GM19023 (cell line): ENCODE measurements around the gene R3HDML.
A peak's percentile ranks its signal among the peaks of the same experiment; 100 is the strongest.

Experiments
- ATAC-seq: cut with Tn5 transposase; IDR thresholded peaks from one replicate; pipeline ENCODE4 v1.9.1; 2021; ENCODE audit warnings: mild to moderate bottlenecking, moderate library complexity; ENCODE audit not compliant: unreplicated experiment

The R3HDML gene

GRCh38 chr20:44361021-44361420 lies 24.2 kb downstream of the R3HDML start:
- no peak for ATAC-seq

DNA sequence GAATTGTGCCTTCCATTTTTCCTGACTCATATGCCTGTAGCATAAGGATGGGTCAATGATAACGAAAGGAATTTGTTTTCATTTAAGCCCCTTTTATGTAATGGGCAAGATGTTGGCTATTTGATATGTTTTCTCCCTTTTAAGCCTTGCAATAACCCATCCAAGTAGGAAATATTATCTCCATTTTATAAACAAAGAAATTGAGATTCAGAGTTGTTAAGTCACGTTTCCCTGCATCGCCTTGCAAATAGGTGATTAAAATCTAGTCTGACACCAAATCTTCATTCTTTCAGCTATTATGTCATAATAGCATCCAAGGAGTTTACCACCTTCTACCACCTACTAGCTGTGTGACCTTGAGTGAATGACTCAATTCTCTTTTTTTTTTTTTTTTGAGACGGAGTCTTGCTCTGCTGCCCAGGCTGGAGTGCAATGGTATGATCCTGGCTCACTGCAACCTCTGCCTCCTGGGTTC lies 25.7 kb downstream of the R3HDML start:
- no peak for ATAC-seq

DNA sequence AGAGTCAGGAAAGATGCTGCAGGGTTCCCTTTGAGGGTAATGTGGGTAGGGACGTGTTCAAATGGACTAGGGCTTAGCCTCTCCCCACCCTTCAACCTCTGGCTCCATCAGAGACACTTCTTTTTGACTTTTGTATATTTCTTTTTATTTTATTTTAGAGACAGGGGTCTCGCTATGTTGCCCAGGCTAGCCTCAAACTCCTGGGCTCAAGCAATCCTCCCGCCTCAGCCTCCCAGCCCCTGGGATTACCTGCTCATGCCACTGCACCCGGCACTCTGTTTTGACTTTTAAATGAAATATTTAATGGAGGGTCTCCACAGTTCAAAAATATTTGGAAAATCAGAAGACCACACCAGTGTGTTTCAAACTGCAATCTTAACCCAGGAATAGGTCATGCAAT lies 27.2 kb downstream of the R3HDML start:
- no peak for ATAC-seq

DNA sequence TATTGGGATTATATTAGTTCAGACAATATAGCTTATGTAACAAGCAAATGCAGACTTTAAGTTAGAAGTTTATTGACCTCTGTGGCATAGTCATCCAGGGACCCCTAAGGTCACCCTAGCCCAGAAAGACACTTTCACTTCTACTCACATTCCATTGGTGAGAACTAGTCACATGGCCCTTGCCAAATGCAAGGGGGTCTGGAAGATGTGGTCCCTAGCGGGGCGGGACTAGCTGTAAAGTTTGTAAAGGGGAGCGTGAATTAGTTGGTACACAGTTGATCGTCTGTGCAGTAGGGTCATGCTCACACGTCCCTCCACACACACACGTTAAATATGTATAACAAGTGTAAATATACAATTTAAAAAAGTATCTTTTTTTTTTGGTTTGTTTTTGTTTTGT lies 27.9 kb downstream of the R3HDML start:
- no peak for ATAC-seq

GRCh38 chr20:44367746-44368145 lies 30.9 kb downstream of the R3HDML start:
- ATAC-seq = no peak

- no peak for ATAC-seq
Observed at GRCh38 chr20:44370639-44371218, 33.9 kb downstream of the R3HDML start.

DNA sequence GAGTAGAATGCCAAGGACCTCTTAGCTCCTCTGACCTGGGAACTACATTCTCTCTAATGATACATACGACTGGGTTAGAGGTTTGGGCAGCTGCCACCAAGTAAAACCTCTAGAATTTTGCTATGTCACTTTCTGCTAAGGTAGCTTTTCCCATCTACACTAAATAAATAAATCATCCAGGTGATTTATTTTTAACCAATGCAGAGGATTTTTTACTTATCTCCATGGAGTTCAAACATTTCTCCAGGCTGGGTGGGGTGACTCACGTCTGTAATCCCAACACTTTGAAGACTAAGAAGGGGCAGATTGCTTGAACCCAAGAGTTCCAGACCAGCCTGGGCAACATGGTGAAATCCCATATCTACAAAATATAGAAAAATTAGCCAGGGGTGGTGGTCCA lies 45.8 kb downstream of the R3HDML start:
- ATAC-seq = no peak

DNA sequence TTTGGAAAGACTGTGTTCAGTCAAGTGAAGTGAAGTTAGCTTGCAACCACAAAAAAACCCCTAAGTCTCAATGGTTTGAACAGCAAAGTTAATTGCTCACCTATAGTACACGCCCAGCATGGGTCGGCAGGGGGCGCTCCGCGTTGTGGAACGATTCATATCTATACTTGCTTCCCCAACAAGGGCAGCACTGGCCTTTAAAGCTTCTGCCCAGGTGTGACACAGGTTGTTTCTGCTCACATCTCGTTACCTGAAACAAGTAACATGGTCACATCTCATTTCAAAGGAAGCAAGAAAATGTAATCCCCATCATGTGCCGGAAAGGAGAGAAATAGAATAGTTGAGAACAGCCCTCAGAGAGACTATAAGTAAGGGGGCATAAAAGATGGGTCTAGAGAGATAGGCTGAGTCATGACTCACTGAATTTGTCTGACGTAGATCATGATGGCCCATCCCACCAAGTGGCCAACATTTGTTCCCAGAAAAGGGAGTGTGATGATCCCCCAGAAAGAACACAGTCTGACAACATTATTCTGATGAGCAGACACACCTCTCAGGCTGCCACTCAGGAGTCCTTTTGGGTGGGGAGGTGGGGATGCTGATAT lies 47.7 kb downstream of the R3HDML start:
- ATAC-seq = no peak

- ATAC-seq = peak; percentile 60
Observed at GRCh38 chr20:44388466-44389023, 51.7 kb downstream of the R3HDML start.

DNA sequence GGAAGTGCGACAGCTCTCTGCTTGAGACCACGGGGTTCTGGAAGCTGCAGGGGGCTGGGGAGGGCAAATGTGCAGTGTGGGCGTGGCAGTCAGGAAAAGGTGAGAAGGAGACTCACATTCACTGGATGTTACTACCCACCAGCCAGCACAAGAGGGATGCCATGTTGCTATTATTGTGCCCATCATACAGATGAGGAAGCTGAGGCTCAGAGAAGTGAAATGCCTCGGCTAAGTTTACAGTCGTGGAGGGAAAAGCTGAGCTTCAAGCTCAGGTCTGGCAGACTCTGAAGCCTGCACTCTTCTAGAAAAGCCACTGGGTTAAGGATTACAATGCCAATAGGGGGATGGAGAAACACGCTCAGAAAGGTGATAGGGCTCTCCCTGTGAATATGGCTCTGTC lies 53.0 kb downstream of the R3HDML start:
- ATAC-seq = no peak

DNA sequence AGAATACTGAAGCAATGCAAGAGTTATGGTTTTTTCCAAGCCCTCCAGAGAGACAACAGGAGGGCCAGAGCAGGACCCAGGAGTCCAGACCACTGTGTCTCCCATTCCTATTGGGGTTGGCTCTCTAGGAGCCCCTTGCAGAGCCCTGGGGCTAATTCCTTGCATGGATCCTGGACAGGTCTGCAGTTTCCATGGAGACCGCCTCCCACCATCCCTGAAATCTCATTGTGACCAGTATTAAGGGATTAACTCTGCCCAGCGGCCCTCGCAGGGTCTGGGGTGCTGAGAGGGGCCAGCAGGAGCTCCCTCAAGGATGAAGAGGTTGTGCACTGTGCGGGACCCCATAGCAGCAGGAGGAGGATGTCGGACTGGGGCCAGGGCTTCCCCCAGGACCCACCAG lies 53.4 kb downstream of the R3HDML start:
- no peak for ATAC-seq

DNA sequence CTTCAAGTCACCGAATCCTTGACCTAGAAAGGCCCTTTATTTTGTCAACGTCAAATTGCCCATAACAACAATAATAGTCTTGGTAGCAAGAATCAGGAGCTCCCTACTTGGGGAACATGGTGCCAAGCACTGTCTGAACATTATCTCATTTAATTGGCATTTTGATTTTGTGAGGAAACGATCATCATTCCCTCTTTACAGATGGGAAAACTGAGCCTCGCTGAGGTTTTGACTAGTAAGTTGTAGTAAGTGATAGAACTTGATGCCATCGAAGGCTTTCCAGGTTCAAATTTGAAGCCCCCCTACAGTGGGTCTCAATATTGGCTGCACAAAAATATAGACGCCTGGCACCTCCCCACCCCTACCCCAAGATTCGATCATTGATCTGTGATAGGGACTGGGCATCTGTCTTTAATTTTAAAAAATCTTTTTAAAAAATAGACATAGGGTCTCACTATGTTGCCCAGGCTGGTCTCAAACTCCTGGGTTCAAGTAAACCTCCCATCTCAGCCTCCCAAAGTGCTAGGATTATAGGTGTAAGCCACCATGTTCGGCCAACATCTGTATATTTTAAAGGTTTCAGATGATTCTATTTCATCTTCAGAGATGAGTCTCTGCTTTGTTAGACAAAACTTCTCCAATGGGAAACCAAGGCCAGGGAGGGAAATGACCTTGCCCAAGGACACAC lies 55.4 kb downstream of the R3HDML start:
- no peak for ATAC-seq

GRCh38 chr20:44392776-44393607 lies 56.1 kb downstream of the R3HDML start:
- ATAC-seq = no peak

DNA sequence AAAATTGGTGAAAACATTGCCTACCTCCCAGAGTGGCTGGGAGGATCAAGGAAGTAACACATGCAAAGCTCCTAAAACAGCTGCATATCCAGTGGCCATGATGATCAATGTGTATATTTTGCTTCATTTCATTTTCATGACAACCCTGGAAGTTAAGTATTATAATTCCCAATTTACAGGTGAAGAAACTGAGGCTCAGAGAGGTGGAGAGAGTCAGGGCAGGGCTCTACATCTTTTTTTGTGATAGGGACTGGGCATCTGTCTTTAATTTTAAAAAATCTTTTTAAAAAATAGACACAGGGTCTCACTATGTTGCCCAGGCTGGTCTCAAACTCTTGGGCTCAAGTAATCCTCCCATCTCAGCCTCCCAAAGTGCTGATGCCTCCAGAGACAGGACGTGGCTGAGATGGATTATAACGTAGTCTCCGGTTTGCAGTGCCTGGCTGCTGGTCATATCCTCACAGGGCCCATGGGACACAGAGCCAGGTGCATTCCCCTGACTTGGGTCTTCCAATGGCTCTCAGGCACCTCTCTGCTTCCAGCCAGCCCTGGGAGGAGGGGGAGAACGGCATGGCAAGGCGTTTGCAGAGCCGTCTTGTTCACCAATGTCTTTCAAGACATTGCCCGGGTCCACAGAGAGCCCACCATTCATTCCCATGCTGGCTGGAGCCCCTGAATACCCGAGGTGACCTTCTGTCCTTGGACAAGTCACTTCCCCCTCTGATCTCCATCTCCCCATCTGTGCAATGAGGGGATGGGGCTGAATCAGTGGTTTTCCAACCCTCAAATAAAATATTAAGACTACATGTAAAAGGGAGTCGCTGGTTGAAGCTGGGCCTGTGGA lies 57.0 kb downstream of the R3HDML start:
- no peak for ATAC-seq

DNA sequence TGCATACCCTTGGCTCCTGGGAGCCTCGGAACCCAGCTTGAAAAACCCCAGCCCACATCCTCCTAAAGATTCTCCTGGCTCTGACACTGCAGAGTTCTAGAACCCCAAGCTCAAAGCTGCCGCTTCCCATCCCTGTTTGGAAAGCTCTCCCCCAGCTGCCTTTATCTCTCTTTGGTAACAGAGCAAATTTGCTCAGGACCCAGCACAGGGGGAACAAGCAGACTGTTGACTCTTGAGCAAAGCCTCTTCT lies 57.5 kb downstream of the R3HDML start:
- ATAC-seq = no peak

- no peak for ATAC-seq
Observed at GRCh38 chr20:44394702-44395460, 58.0 kb downstream of the R3HDML start.

DNA sequence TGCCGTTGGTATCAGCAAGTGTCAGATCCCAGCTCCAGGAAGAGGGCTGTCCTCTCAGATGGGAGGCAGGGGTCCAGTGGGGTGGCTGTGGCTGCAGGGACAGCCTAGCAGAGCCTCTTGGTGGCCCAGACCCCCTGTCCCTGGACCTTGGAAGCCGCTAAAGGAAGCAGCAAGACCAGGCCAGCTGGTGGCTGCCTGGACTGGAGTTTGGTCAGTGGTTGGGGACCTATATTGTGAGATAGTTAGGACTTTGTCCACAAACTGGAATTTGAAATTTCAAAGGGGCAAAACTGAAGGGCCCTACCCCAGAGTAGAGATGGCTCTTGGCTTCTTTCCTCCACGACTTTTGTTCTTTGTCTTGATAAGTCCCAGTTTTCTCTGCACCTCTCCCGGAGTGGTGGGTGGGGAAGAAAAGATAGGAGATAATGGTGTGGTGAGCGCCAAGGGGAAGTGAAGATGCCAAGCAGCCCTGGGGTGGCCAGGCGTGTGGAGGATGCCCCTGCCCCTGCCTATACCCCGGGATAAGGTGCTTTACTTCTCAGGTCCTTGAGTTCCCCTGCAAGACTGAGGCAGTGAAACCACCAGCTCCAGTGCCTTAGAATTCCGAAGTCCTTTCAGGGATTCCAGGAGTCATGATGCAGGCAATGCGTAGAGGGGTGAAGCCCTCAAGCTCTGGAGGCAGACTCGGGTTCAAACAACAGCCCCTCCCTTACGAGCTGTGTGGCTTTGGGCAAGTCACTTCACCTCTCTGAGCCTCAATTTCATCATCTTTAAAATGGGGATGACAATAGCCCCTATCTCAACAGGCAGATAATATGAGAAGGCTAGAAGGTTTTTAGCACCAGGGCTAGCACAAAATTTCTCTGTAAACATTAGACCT lies 58.9 kb downstream of the R3HDML start:
- no peak for ATAC-seq

GRCh38 chr20:44396369-44397130 lies 59.7 kb downstream of the R3HDML start:
- ATAC-seq = no peak
